Gastroesophageal sphincter (tissue), 4 donors: ENCODE data around the gene PRR15L. TPM values are rescaled to one million over a fixed set of nuclear protein-coding genes. Genes with fewer than 3 reads are reported as not detected.

Experiments used
- ATAC-seq: fragments of 150-250 bp; one replicate; pipeline ENCODE4 v1.9.1; 2016; ENCODE audit warnings: mild to moderate bottlenecking, moderate library complexity
- H3K27ac ChIP-seq, 4 donors: fragments of 200-600 bp; sonication (generic) in 3 of 4; 1 replicate in 3 of 4; 2 replicates in 1 of 4; pipeline ENCODE4 v1.5.1; 2016 to 2019
- H3K27me3 ChIP-seq: fragments of 200-600 bp; sonication (generic); one replicate; pipeline ENCODE4 v1.5.1; 2019
- H3K36me3 ChIP-seq, 2 donors: fragments of 200-600 bp; sonication (generic); one replicate each; pipeline ENCODE4 v1.5.1; 2019; ENCODE audit warnings: control low read depth in 1 of 2
- H3K4me1 ChIP-seq, 3 donors: fragments of 200-600 bp; sonication (generic); 1 replicate in 2 of 3; 2 replicates in 1 of 3; pipeline ENCODE4 v1.5.1; 2016 to 2019; ENCODE audit warnings: control low read depth in 2 of 3
- H3K4me3 ChIP-seq, 2 donors: fragments of 200-600 bp; sonication (generic); one replicate each; pipeline ENCODE4 v1.5.1; 2019; ENCODE audit warnings: mild to moderate bottlenecking in 1 of 2, moderate library complexity in 1 of 2
- H3K9me3 ChIP-seq, 3 donors: fragments of 200-600 bp; sonication (generic); one replicate each; pipeline ENCODE4 v1.5.1; 2017 to 2019; ENCODE audit warnings: control low read depth in 2 of 3
- CTCF ChIP-seq, 4 experiments: fragments of 200-600 bp in 2 of 4; fragments of 450-650 bp in 2 of 4; sonication (generic) in 1 of 4; IDR thresholded peaks; one replicate each; pipeline ENCODE4 v1.5.1; 2017 to 2019; ENCODE audit warnings: antibody characterized with exemption in 4 of 4, mild to moderate bottlenecking in 2 of 4, moderate library complexity in 2 of 4
- EP300 ChIP-seq: sonication (generic); formaldehyde crosslinking; IDR thresholded peaks from one replicate; pipeline ENCODE4 v1.6.1; 2017; ENCODE audit warnings: antibody characterized with exemption, mild to moderate bottlenecking
- POLR2A ChIP-seq, 2 donors: fragments of 450-650 bp; IDR thresholded peaks; one replicate each; pipeline ENCODE4 v1.6.1; 2017; ENCODE audit warnings: antibody characterized with exemption in 2 of 2, mild to moderate bottlenecking in 2 of 2, moderate library complexity in 1 of 2
- POLR2AphosphoS5 ChIP-seq: sonication (generic); formaldehyde crosslinking; IDR thresholded peaks from one replicate; pipeline ENCODE4 v1.6.1; 2017; ENCODE audit warnings: antibody characterized with exemption
- WGBS, 2 donors: methylation state at CpG; one replicate each; pipeline ENCODE4 v1.1.5; 2018; ENCODE audit warnings: low coverage in 1 of 2; 5-methylcytosine and 5-hydroxymethylcytosine counted together
- total RNA-seq, 4 donors: library from RNA; depleted of rRNA; stranded (reverse); fragments of >200 nt; gene quantifications; one replicate each; pipeline ENCODE4 v1.1.0, GENCODE V29; 2016

PRR15L gene
- total RNA-seq, 4 donors from 2014 or later = 0.19 to 3.5 TPM; not detected in 2

DNA sequence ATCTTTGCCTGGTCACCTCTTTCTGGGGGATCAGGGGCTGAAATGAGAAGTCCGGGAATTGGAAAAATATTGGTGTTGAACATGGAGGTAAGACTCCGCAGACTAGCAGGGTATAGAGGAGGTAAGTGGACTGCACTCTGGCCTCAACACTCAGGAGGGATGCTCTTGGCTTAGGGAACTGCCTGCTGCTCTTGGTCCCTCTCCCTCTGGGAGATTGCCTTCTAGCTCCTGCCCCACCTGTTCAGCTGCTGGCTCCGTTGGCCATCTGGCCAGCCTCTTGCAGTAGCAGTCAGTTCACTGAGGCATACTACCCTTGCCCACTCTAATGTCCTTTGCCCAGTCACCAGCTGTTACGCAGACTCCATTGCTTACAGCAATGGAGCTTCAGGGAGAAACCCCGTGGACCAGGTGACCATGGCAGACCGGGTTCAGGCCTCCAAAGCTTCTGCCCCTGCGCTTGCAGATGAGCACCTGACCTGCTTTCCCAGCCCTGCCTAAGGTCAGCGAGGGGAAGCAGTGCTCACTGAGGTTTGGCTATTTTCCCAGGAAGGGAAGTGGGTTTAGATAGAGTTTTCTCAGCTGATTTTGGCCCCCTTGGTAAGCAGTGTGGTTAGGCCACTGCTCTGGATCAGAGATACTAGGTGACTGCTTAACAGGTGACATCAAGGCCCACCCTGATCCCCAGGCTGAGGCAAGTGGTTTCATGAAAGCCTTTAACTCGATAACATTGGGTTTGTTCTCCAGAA, 25.1 kb upstream of the PRR15L start:
- WGBS, 2 donors = 88% methylated on average over 3 of the region's 9 CpGs
- TF ChIP-seq POLR2AphosphoS5 = no peak
- no peak for TF ChIP-seq POLR2A (IDR thresholded peaks at IDR 0.05)
- TF ChIP-seq EP300 = no peak
- no peak for TF ChIP-seq CTCF (IDR thresholded peaks at IDR 0.05)
- no peaks in the 10 kb centered on the region for H3K9me3 ChIP-seq
- no peak for ATAC-seq
- H3K4me1 ChIP-seq = peaks cover 0 to 17% (median 8%) of the 10 kb centered on the region in 3 donors
- peaks cover 0 to 60% of the 10 kb centered on the region in 2 donors for H3K36me3 ChIP-seq
- no peak overlapping the region for H3K27ac ChIP-seq
- H3K27me3 ChIP-seq = no peaks in the 10 kb centered on the region
- H3K4me3 ChIP-seq = no peak overlapping the region

GRCh38 chr17:47982091-47982617, 24.5 kb upstream of the PRR15L start:
- peaks cover 0 to 67% of the 10 kb centered on the region in 2 donors for H3K36me3 ChIP-seq
- no peak for TF ChIP-seq POLR2AphosphoS5
- no peak for TF ChIP-seq CTCF (IDR thresholded peaks at IDR 0.05)
- TF ChIP-seq EP300 = no peak
- TF ChIP-seq POLR2A (IDR thresholded peaks at IDR 0.05) = no peak

GRCh38 chr17:47981462-47981861, 23.8 kb upstream of the PRR15L start:
- Histone ChIP-seq H3K27ac (no peak overlapping the region), H3K4me1 (peaks cover 0 to 7% (median 0%) of the 10 kb centered on the region in 3 donors), H3K36me3 (peaks cover 0 to 74% of the 10 kb centered on the region in 2 donors), H3K27me3 (no peaks in the 10 kb centered on the region), H3K9me3 (no peaks in the 10 kb centered on the region), H3K4me3 (no peak overlapping the region)
- WGBS, 2 donors = 85 to 100% methylated on average over 2 to 5 of the region's 9 CpGs
- no peak for ATAC-seq
- no peak for TF ChIP-seq CTCF (IDR thresholded peaks at IDR 0.05)
- no peak for TF ChIP-seq EP300
- no peak for TF ChIP-seq POLR2AphosphoS5
- TF ChIP-seq POLR2A (IDR thresholded peaks at IDR 0.05) = no peak

More at GRCh38 chr17:47982091-47982617, 24.5 kb upstream of the PRR15L start:
- no peak overlapping the region for H3K4me3 ChIP-seq
- ATAC-seq = no peak
- WGBS, 2 donors = 65 to 76% methylated on average over 4 to 13 of the region's 14 CpGs
- H3K9me3 ChIP-seq = no peaks in the 10 kb centered on the region
- no peak overlapping the region for H3K27ac ChIP-seq
- peaks cover 0 to 10% (median 3%) of the 10 kb centered on the region in 3 donors for H3K4me1 ChIP-seq
- no peaks in the 10 kb centered on the region for H3K27me3 ChIP-seq

DNA sequence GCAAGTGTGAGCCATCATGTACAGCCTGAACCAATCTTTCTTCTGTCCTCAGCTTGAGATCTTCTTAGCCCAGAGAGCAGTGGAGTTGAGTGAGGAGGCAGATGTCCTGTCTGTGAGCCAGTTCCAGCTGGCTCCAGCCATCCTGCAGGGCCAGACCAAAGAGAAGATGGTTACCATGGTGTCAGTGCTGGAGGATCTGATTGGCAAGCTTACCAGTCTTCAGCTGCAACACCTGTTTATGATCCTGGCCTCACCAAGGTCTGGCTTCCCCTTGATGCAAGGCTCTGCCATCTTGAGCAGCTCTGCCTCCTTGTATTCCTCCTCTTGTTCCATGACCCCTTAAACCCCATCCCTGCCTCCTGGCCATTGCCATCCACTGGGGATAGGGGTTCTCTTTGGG, 22.9 kb upstream of the PRR15L start:
- TF ChIP-seq POLR2A (IDR thresholded peaks at IDR 0.05) (no peak), POLR2AphosphoS5 (no peak), EP300 (no peak), CTCF (IDR thresholded peaks at IDR 0.05) (no peak)
- Histone ChIP-seq H3K27me3 (no peaks in the 10 kb centered on the region), H3K9me3 (no peaks in the 10 kb centered on the region), H3K4me1 (peaks cover 0 to 7% (median 0%) of the 10 kb centered on the region in 3 donors), H3K36me3 (peaks cover 0 to 83% of the 10 kb centered on the region in 2 donors), H3K27ac (no peak overlapping the region), H3K4me3 (no peak overlapping the region)
- no peak for ATAC-seq

DNA sequence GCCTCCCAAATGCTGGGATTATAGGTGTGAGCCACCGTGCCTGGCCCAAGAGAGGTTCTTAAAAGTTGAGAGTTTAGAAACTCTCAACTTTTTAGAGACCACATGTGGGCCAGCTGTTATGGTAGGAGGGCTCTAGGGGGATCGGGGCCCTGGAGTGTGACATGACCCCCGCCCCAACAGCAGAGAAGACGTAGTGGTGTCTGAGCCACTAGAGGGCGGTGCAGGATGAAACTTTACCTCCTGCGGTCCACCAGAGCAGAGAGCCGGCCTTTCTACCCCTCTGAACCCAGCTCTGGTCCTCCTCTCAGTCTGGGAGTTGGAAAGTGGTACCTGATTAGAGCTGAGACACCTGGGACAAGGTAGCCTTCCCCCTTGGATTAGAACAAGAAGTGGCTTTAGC, 20.6 kb upstream of the PRR15L start:
- no peak overlapping the region for H3K4me3 ChIP-seq
- ATAC-seq = no peak
- peak in 3 of 4 experiments; percentile 52 to 74 (median 65) for TF ChIP-seq CTCF (IDR thresholded peaks at IDR 0.05)
- TF ChIP-seq EP300 = no peak
- WGBS, 2 donors = 28% methylated on average over 6 of the region's 7 CpGs; no CpG with 5 or more reads in 1 of the 2 donors
- H3K9me3 ChIP-seq = no peaks in the 10 kb centered on the region
- no peak overlapping the region for H3K27ac ChIP-seq
- H3K36me3 ChIP-seq = peaks cover 0 to 100% of the 10 kb centered on the region in 2 donors
- peaks cover 0 to 7% (median 0%) of the 10 kb centered on the region in 3 donors for H3K4me1 ChIP-seq
- H3K27me3 ChIP-seq = no peaks in the 10 kb centered on the region
